Ovary (tissue), 9 donors: ENCODE measurements around the gene MRPL41. TPM values are rescaled to one million over a fixed set of nuclear protein-coding genes. Genes with fewer than 3 reads are reported as not detected.

Source experiments
- DNase-seq, 5 donors: peaks; one replicate each; pipeline ENCODE4 v3.0.0-alpha.2; 2019 to 2020
- H3K27ac ChIP-seq, 2 donors: fragments of 200-600 bp; one replicate each; pipeline versions ENCODE4 v1.5.1 to v1.8.0; 2019 to 2022
- H3K27me3 ChIP-seq: fragments of 200-600 bp; one replicate; pipeline ENCODE4 v1.8.0; 2022
- H3K36me3 ChIP-seq: fragments of 200-600 bp; sonication (generic); one replicate; pipeline ENCODE4 v1.5.1; 2019
- H3K4me1 ChIP-seq: one replicate; pipeline ENCODE4 v1.8.1; 2013; ENCODE audit warnings: mild to moderate bottlenecking, moderate library complexity; ENCODE audit not compliant: insufficient read depth
- H3K4me3 ChIP-seq: fragments of 200-600 bp; sonication (generic); one replicate; pipeline ENCODE4 v1.5.1; 2017
- H3K9me3 ChIP-seq, 2 donors: fragments of 200-600 bp in 1 of 2; sonication (generic) in 1 of 2; one replicate each; pipeline versions ENCODE4 v1.5.1 to v1.8.1; 2013 to 2019; ENCODE audit warnings: mild to moderate bottlenecking in 1 of 2, moderate library complexity in 1 of 2
- CTCF ChIP-seq, 3 donors: fragments of 450-650 bp in 2 of 3; fragments of 200-600 bp in 1 of 3; IDR thresholded peaks; one replicate each; pipeline versions ENCODE4 v1.5.1 to v1.8.0; 2016 to 2022; ENCODE audit warnings: antibody characterized with exemption in 3 of 3, mild to moderate bottlenecking in 1 of 3
- EP300 ChIP-seq: sonication (generic); formaldehyde crosslinking; IDR thresholded peaks from one replicate; pipeline ENCODE4 v1.6.1; 2017; ENCODE audit warnings: antibody characterized with exemption
- POLR2A ChIP-seq: fragments of 450-650 bp; IDR thresholded peaks from one replicate; pipeline ENCODE4 v1.6.1; 2017; ENCODE audit warnings: antibody characterized with exemption, mild to moderate bottlenecking, moderate library complexity
- WGBS, 3 donors: extraction: QIAGEN DNeasy Blood & Tissue Kit in 1 of 3; methylation state at CpG; one replicate each; pipeline versions ENCODE4 v1.1.5 to v1.1.7; 2013 to 2017; 5-methylcytosine and 5-hydroxymethylcytosine counted together
- intact Hi-C, 4 donors: fragments of 100-400 bp; cut with DNase I; formaldehyde crosslinking; loops; one replicate each; pipeline versions ENCODE4 v1.11.0 to v1.15.1; 2022 to 2023
- polyA plus RNA-seq, 2 donors: library from polyadenylated mRNA; stranded (reverse); fragments of 200-250 nt in 1 of 2; fragments of 350-450 nt in 1 of 2; fragmentation: Illumina TruSeq in 1 of 2; extraction: RNeasy Lipid Tissue Mini Kit (QIAGEN cat#74804) in 1 of 2; gene quantifications; one replicate each; pipeline ENCODE4 v1.2.3, GENCODE V29; 2013 to 2014
- total RNA-seq, 7 donors: library from RNA; depleted of rRNA in 2 of 7; stranded (reverse); fragments of >200 nt in 2 of 7; fragmentation: NEBNext Ultra II Directional in 3 of 7; extraction: Animal tissue kit (Norgen Biotek cat#: 25700) in 3 of 7; gene quantifications; one replicate each; pipeline versions ENCODE4 v1.1.0 to v1.2.4, GENCODE V29; 2016 to 2023
- donor health status: DM: no; HTN: no; CAD: no; lungs with moderate emphysema.
- donor health status: DM: no; HTN: no; CAD: no.
- donor health status: Bipolar disorder and iron deficiency.
- donor health status: DM: yes; HTN: yes; CAD: no.
- donor health status: DM: no; HTN: no; CAD: no.
- donor health status: DM: yes; HTN: yes; CAD: no.

MRPL41 gene
- total and polyA plus RNA-seq, 9 donors: 1.0 to 61.9 (median 48.3) TPM

- WGBS, 3 donors: 83 to 88% (median 87%) methylated on average over 19 to 22 of the region's 22 CpGs
- no peak for TF ChIP-seq EP300
- TF ChIP-seq CTCF (IDR thresholded peaks at IDR 0.05): no peak
- no peak for TF ChIP-seq POLR2A
- Histone ChIP-seq H3K4me3 (no peak overlapping the region), H3K9me3 (no peaks in the 10 kb centered on the region), H3K27ac (no peak overlapping the region), H3K27me3 (no peaks in the 10 kb centered on the region), H3K36me3 (no peaks in the 10 kb centered on the region), H3K4me1 (peaks cover 4% of the 10 kb centered on the region)
- DNase-seq: no peak
- intact Hi-C loops: no loop called here
These were observed 29.9 kb downstream of the MRPL41 start for GRCh38 chr9:137581361-137582285.

GRCh38 chr9:137582286-137582860 is 30.7 kb downstream of the MRPL41 start:
- Histone ChIP-seq H3K9me3 (no peaks in the 10 kb centered on the region), H3K27me3 (no peaks in the 10 kb centered on the region), H3K4me3 (no peak overlapping the region), H3K27ac (no peak overlapping the region), H3K4me1 (peaks cover 4% of the 10 kb centered on the region), H3K36me3 (no peaks in the 10 kb centered on the region)
- 73 to 78% (median 77%) methylated on average over 20 of the region's 20 CpGs for WGBS, 3 donors
- TF ChIP-seq EP300: no peak
- TF ChIP-seq CTCF (IDR thresholded peaks at IDR 0.05): no peak
- no peak for TF ChIP-seq POLR2A
- intact Hi-C loops: no loop called here
- DNase-seq: no peak

DNA sequence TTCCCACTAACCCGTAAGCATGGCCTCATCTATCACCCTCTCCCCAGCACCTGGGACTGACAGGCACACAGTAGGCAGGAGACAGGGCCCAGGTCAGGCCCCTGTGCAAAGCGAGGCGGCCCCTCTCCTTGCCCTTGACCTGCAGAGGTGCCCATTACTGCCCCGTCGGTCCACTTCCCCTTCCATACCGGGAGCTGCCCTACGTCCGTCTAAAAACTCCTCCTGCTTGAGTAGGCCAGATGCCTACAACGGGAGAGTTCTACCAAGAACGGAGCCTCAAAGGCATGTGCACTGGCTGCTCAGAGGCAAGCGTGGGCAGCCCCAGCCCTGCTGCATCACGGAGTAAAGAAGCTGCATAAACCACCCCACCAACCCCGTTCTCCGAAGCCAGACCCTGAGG is 31.7 kb downstream of the MRPL41 start:
- no peak overlapping the region for H3K4me3 ChIP-seq
- TF ChIP-seq EP300 (no peak), POLR2A (no peak), CTCF (IDR thresholded peaks at IDR 0.05) (no peak)
- H3K27ac ChIP-seq: no peak overlapping the region
- intact Hi-C loops: no loop called here
- WGBS, 3 donors: 64 to 74% (median 65%) methylated on average over 14 of the region's 14 CpGs
- no peaks in the 10 kb centered on the region for H3K4me1 ChIP-seq
- no peaks in the 10 kb centered on the region for H3K9me3 ChIP-seq
- H3K36me3 ChIP-seq: no peaks in the 10 kb centered on the region
- H3K27me3 ChIP-seq: no peaks in the 10 kb centered on the region
- DNase-seq: no peak

DNA sequence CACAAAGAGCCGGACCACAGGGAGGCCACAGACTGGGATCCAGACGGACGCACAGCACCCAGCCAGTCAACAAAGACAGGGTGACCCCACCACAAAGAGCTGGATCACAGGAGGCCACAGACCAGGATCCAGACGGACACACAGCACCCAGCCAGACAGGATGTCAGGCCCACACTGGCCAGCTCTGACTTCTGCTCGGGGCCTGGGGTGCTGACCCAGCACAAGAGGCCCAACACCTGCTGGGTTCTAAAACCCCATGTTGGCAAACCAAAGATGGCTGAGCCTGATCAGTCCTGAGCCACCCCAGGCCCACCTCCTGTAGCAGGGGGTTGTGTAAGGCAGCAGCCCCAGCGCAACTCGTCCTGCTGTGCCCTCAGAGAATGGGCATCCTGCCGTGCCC is 32.3 kb downstream of the MRPL41 start:
- Histone ChIP-seq H3K27me3 (no peaks in the 10 kb centered on the region), H3K36me3 (no peaks in the 10 kb centered on the region), H3K9me3 (no peaks in the 10 kb centered on the region), H3K4me3 (no peak overlapping the region), H3K4me1 (peaks cover 2% of the 10 kb centered on the region), H3K27ac (no peak overlapping the region)
- intact Hi-C loops: no loop called here
- WGBS, 3 donors: 77 to 80% (median 77%) methylated on average over 8 of the region's 8 CpGs
- TF ChIP-seq POLR2A (no peak), CTCF (IDR thresholded peaks at IDR 0.05) (no peak), EP300 (no peak)
- no peak for DNase-seq
